GM18870 (cell line): ENCODE measurements around the gene FOXG1.

Experiments
- ATAC-seq: cut with Tn5 transposase; IDR thresholded peaks from one replicate; pipeline ENCODE4 v1.9.1; 2021; ENCODE audit warnings: moderate library complexity; ENCODE audit not compliant: unreplicated experiment

The FOXG1 gene

GRCh38 chr14:28766469-28766955, at the start of gene FOXG1:
Gene FOXG1 (plus strand): TSS chr14:28766787. CDS start chr14:28767280, 493 bp downstream.
- no peak for ATAC-seq

- no peak for ATAC-seq
Measured at GRCh38 chr14:28719130-28719529, 47.5 kb upstream of the FOXG1 start.

GRCh38 chr14:28731358-28731757, 35.2 kb upstream of the FOXG1 start:
- no peak for ATAC-seq

- ATAC-seq, result no peak
Measured at GRCh38 chr14:28742171-28742846, 24.3 kb upstream of the FOXG1 start.

- ATAC-seq, result peak; percentile 61
Measured at GRCh38 chr14:28744126-28744525, 22.5 kb upstream of the FOXG1 start.

GRCh38 chr14:28745176-28745575, 21.4 kb upstream of the FOXG1 start:
- no peak for ATAC-seq

- ATAC-seq, result no peak
Measured at GRCh38 chr14:28746247-28746646, 20.3 kb upstream of the FOXG1 start.

- ATAC-seq, result peak; percentile 82
Measured at GRCh38 chr14:28751467-28752058, 15.0 kb upstream of the FOXG1 start.

- ATAC-seq, result peak; percentile 41
Measured at GRCh38 chr14:28754209-28754985, 12.2 kb upstream of the FOXG1 start.

- no peak for ATAC-seq
Measured at GRCh38 chr14:28755198-28755815, 11.3 kb upstream of the FOXG1 start.

GRCh38 chr14:28755884-28756268, 10.7 kb upstream of the FOXG1 start:
- no peak for ATAC-seq

GRCh38 chr14:28756269-28756883, 10.2 kb upstream of the FOXG1 start:
- ATAC-seq, result no peak

- no peak for ATAC-seq
Measured at GRCh38 chr14:28756884-28757570, 9.6 kb upstream of the FOXG1 start.

- ATAC-seq, result no peak
Measured at GRCh38 chr14:28757786-28758185, 8.8 kb upstream of the FOXG1 start.

GRCh38 chr14:28758253-28758884, 8.2 kb upstream of the FOXG1 start:
- no peak for ATAC-seq

- no peak for ATAC-seq
Measured at GRCh38 chr14:28758885-28759652, 7.5 kb upstream of the FOXG1 start.

- no peak for ATAC-seq
Measured at GRCh38 chr14:28759653-28760313, 6.8 kb upstream of the FOXG1 start.

- no peak for ATAC-seq
Measured at GRCh38 chr14:28760431-28760996, 6.1 kb upstream of the FOXG1 start.
